SKM-1 (cell line): Measurements from ENCODE around the gene OR2T10.
"Not testable (repeated sequence)": the region's sequence is repeated elsewhere in the genome, so short reads cannot be mapped to it uniquely, and the experiment has no call there.

Source experiments
- DNase-seq: peaks from one replicate; lab custom pipeline; 2025; ENCODE audit not compliant: unreplicated experiment; lab: John Stamatoyannopoulos, UW

Gene OR2T10, protein sequence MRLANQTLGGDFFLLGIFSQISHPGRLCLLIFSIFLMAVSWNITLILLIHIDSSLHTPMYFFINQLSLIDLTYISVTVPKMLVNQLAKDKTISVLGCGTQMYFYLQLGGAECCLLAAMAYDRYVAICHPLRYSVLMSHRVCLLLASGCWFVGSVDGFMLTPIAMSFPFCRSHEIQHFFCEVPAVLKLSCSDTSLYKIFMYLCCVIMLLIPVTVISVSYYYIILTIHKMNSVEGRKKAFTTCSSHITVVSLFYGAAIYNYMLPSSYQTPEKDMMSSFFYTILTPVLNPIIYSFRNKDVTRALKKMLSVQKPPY

GRCh38 chr1:248597589-248597988, at the start of gene OR2T10:
TSS of gene OR2T10 (minus strand) at chr1:248597700. CDS start at chr1:248593768, 3,932 bp downstream.
- no peak for DNase-seq

DNA sequence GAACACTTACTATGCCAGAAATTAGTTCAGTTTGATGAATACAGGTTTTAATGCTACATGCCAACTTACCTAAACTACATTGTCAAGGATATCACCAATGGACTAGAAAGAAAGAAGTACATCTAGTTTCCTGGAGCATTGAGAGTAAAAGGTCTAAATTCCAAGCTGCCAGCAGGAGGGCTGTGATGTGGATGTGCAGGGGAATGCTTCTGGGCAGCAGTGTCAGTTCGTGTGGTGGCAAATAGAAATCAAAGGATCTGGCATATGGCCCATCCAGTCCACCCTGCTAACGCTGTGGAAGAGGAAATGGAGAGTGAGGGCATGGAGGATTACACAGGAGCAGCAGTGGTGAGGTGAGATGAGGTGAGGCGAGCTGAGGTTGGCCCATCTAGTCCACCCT, 47.7 kb upstream of the OR2T10 start, which contains the start of gene OR2T35:
Gene OR2T35, minus strand, starts transcription at position 101 of the 400 bp plus-strand sequence. CDS start 6,020 bp downstream, outside the sequence.
- not testable (repeated sequence) for DNase-seq

DNA sequence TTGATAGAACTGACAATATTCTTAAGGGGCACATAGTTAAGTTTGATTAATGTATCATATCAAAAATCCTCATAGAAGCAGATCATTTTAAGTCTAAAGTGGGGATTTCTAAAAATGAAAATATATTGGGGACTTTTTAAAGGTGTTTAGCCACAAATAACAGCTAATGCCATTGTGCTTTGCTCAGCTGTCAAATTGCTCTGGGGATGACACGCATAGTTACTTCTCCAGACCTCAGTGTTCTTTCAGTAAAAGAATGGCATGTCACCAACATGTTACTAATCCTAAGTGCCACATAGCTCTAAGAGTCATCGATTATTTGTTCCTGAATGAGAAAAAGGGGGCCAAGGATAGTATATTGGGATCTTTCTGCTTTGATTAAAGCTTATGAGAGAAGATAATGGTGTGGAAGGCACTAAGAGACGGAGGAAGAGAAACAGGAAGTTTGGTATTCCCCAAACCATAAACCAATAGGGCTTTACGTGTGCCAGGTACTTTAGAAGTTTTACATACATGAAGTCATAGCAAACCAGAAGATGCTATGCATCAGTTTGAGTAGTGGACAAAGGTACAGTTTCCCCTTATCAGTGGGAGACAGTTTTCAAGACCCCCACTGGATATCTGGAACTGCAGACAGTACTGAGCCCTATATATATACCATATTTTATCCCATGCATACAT, 45.6 kb upstream of the OR2T10 start:
- not testable (repeated sequence) for DNase-seq

DNA sequence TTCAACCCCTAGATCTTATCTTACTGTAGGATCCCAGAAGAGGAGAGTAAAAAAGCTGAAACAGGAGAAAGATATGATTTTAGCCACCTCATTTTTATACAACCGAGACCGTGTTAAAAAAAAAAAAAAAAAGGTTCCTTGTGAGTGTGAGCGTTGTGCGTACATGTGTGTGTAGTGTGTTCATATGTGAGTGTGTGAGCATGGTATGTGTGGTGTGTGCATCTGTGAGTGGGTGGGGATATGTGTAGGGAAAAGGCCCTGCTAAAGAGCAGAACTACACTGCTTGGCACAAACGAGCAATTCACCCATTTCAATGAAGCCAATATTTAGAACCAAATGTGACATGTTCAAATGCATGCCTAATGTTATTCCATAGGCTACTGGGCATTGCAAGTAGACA, 44.1 kb upstream of the OR2T10 start:
- DNase-seq: not testable (repeated sequence)

- not testable (repeated sequence) for DNase-seq
These were observed 43.4 kb upstream of the OR2T10 start for GRCh38 chr1:248640906-248641305.

- not testable (repeated sequence) for DNase-seq
These were observed 42.2 kb upstream of the OR2T10 start for GRCh38 chr1:248639652-248640051.

GRCh38 chr1:248636612-248637011, 39.1 kb upstream of the OR2T10 start:
- DNase-seq: not testable (repeated sequence)

GRCh38 chr1:248634991-248635390, 37.5 kb upstream of the OR2T10 start, which contains the start of gene OR2T11:
TSS of gene OR2T11 (minus strand) at chr1:248635091. CDS start at chr1:248627128, 7,963 bp downstream.
- not testable (repeated sequence) for DNase-seq

- no peak for DNase-seq
These were observed 34.0 kb upstream of the OR2T10 start for GRCh38 chr1:248631354-248632008.

GRCh38 chr1:248630551-248630950, 33.1 kb upstream of the OR2T10 start:
- no peak for DNase-seq

DNA sequence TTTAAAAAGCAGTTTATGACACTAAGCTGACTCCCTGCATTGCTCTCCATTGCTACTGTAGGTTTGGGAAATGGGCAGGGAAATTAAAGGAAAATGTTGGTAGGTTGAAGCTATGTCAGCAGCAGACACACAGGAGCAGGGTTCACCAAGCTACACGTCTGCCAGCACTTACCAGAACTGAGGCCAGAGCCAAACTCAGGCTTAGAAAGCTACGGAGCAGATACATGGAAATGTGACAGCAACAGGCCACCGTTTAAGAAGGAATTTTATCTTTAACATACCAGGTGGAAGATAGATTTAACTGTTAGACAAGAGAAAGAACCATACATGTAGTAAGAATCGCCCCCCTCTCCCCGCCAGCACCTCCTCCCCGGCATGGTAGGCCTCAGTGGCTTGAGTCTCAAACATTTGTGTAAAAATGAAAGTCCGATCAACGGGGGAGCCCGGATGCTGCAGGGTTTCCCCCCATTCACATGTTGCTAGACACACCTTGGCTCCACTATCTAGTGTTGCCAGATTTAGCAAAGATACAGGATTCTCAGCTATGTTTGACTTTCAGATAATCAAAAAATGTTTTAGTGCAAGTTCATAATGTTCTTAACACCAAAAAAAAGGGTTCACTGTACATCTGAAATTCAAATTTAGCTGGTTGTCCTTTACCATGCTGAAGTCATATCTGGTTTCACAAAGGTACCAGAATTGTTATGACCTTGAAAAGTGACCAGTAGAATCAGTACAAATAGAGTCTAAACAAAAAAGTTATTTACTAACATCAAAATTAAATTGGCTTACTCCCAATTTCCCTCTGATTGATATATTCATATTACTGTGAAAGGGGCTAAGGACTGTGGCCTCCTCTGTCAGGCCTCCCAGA, 30.7 kb upstream of the OR2T10 start:
- DNase-seq: no peak

- no peak for DNase-seq
These were observed 28.5 kb upstream of the OR2T10 start for GRCh38 chr1:248625971-248626370.

DNA sequence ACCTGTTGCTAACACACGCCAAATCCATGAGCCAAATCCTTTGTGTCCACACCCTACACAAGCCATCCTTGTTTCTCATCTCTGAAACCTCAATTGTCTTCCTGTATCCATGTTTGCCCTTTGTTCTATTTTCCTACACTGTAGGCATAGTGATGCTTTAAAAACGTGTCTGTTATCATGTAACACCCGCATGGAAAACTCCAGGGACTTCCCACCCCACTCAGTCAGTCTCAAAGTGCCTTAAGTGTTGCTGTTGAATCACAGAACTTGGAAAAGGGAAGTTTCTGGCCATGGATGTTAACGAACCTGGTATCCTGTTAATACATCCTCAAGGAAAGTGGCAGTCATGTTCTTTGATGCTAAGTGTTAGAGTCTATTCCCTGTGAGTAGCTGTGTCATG, 27.7 kb upstream of the OR2T10 start:
- DNase-seq: no peak

DNA sequence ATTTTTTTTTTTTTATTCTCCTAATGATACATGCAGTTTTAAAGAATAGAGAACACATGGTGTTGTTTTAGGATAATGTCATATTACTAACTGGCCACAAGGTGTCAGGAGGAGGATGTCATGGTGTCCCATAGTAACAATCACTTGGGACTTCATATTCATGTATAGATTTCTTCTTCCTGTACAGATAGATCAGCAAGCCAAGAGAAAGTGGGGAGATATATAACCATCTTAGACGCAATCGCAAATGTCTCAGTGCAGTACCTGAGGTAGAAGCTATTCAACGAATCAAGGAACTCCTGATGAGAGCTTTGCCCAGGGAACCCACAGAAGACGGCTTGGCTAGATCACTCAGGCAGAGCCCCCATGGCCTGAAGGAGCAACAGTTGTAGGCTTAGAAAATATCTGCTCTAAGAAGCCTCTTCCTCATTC, 25.1 kb upstream of the OR2T10 start:
- peak; percentile 87 for DNase-seq

DNA sequence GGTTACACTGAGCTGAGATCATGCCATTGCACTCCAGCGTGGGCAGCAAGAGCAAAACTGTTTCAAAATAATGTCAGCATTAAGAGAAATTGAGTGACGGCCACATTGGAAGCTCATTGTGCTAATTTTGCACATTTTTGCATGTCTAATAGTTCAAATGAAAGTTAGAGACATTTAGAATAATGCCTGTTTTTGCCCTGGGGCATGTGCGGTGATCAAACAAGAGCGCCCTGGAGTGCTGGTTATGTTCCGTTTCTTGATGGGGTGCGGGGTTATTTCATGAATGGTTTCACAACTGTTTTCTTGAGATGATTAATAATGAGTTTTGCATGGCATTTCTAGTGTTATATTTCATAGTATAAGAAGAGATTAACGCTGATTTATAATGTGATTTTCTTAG, 24.3 kb upstream of the OR2T10 start:
- DNase-seq: no peak

- DNase-seq: peak; percentile 72
These were observed 21.4 kb upstream of the OR2T10 start for GRCh38 chr1:248618878-248619277.

DNA sequence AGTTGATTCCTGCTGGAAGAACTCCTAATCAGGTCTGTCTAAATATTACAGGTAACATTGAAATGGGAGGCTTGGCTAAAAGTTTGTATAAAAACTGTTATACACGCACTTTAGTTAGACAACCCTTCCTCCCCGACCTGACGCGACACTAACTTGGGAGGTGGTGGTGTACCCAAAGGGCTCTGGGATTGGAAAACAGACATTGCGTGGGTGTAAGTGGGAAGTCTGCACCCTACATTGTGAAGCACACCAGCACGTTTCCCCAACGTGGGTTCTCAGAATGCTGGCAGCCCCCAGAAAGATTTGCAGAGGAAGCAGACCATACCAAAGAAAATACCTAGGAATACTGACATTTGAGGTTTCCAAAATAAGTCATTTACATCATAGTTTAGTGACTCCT, 20.6 kb upstream of the OR2T10 start:
- no peak for DNase-seq

GRCh38 chr1:248613742-248614141, 16.2 kb upstream of the OR2T10 start:
- no peak for DNase-seq

GRCh38 chr1:248611883-248612414, 14.4 kb upstream of the OR2T10 start:
- DNase-seq: no peak

- DNase-seq: no peak
These were observed 12.8 kb upstream of the OR2T10 start for GRCh38 chr1:248610301-248610700.
